HepG2 (cell line): ENCODE results near the gene XPO5. TPM values are rescaled to one million over a fixed set of nuclear protein-coding genes. Genes with fewer than 3 reads are reported as not detected.
A peak's percentile ranks its signal among the peaks of the same experiment; 100 is the strongest.

Source experiments
- ATAD3A ChIP-seq: sonication (generic); formaldehyde crosslinking; IDR thresholded peaks from 2 replicates; pipeline ENCODE4 v1.4.0; 2020; ENCODE audit warnings: missing genetic modification reagents
- CBX5 ChIP-seq: sonication (generic); formaldehyde crosslinking; IDR thresholded peaks from 2 replicates; pipeline ENCODE4 v1.4.0; 2020; ENCODE audit warnings: missing genetic modification reagents, borderline replicate concordance
- EP300 ChIP-seq, 3 experiments: sonication (generic) in 1 of 3; formaldehyde crosslinking in 1 of 3; IDR thresholded peaks; 2 replicates each; pipeline versions ENCODE4 v1.5.1 to v1.6.1; 2011 to 2020; ENCODE audit warnings: low read depth in 2 of 3, low read length in 2 of 3, borderline replicate concordance in 1 of 3, improper control_type of control experiment in 1 of 3, mild to moderate bottlenecking in 1 of 3, missing genetic modification reagents in 1 of 3, moderate library complexity in 1 of 3
- GTF2F1 ChIP-seq: fragments of 150-350 bp; IDR thresholded peaks from 2 replicates; pipeline ENCODE4 v1.6.1; 2014; ENCODE audit warnings: low read length
- JUN ChIP-seq: sonication (generic); formaldehyde crosslinking; IDR thresholded peaks from 2 replicates; pipeline ENCODE4 v1.4.0; 2020; ENCODE audit warnings: mild to moderate bottlenecking, missing genetic modification reagents
- MXI1 ChIP-seq: IDR thresholded peaks from 3 replicates; pipeline ENCODE4 v1.6.1; 2012; ENCODE audit warnings: low read depth, low read length, inconsistent platforms, borderline replicate concordance
- NR2F1 ChIP-seq, 2 experiments: fragments of 450-650 bp in 1 of 2; formaldehyde crosslinking in 1 of 2; IDR thresholded peaks; 2 replicates each; pipeline versions ENCODE4 v1.5.0 to v1.6.1; 2016 to 2020; ENCODE audit warnings: mild to moderate bottlenecking in 1 of 2, missing compliant biosample characterization in 1 of 2, missing genetic modification reagents in 1 of 2, moderate library complexity in 1 of 2
- POLR2AphosphoS2 ChIP-seq: IDR thresholded peaks from 2 replicates; pipeline ENCODE4 v1.6.1; 2011; ENCODE audit warnings: low read depth, low read length, improper control_type of control experiment
- SOX5 ChIP-seq: IDR thresholded peaks from 2 replicates; pipeline ENCODE4 v1.6.1; 2016; ENCODE audit warnings: borderline replicate concordance
- TRIM24 ChIP-seq: sonication (generic); formaldehyde crosslinking; IDR thresholded peaks from 2 replicates; pipeline ENCODE4 v1.8.0; 2022; ENCODE audit warnings: mild to moderate bottlenecking, missing genetic modification reagents
- ZNF562 ChIP-seq: sonication (generic); formaldehyde crosslinking; IDR thresholded peaks from 2 replicates; pipeline ENCODE4 v1.8.0; 2022; ENCODE audit warnings: missing genetic modification reagents, borderline replicate concordance
- ZNF850 ChIP-seq: sonication (generic); formaldehyde crosslinking; conservative IDR thresholded peaks from 2 replicates; pipeline ENCODE4 v1.9.0; 2021; ENCODE audit warnings: mild to moderate bottlenecking, missing genetic modification reagents
- ZNF878 ChIP-seq: sonication (generic); formaldehyde crosslinking; IDR thresholded peaks from 2 replicates; pipeline ENCODE4 v1.8.1; 2023; ENCODE audit warnings: mild to moderate bottlenecking, missing genetic modification reagents, moderate library complexity
- ZSCAN20 ChIP-seq: sonication (generic); formaldehyde crosslinking; IDR thresholded peaks from 2 replicates; pipeline ENCODE4 v1.4.0; 2020; ENCODE audit warnings: missing genetic modification reagents, mild to moderate bottlenecking, borderline replicate concordance
- polyA plus RNA-seq, 8 experiments: library from polyadenylated mRNA; depleted of rRNA in 3 of 8; stranded (reverse) in 7 of 8; unstranded in 1 of 8; fragments of >200 nt; fragmentation: Illumina TruSeq in 4 of 8; extraction: Trizol in 4 of 8; gene quantifications; 2 replicates each; pipeline versions ENCODE4 v1.2.1 to v1.2.3, GENCODE V29; 2011 to 2016; ENCODE audit warnings: low read depth in 4 of 8, missing spikeins in 1 of 8, mixed read lengths in 1 of 8; ENCODE audit not compliant: insufficient read depth in 1 of 8
- total RNA-seq, 5 experiments: library from RNA; depleted of rRNA; stranded (reverse); fragments of >200 nt; fragmentation: Illumina TruSeq; extraction: Trizol; gene quantifications; 2 replicates each; pipeline ENCODE4 v1.2.3, GENCODE V29; 2016; ENCODE audit warnings: low read depth in 1 of 5
- TF ChIP-seq, protein P1 (sequence below): IDR thresholded peaks from 2 replicates; pipeline ENCODE4 v1.6.1; 2016; ENCODE audit warnings: missing genetic modification reagents, missing compliant biosample characterization
- TF ChIP-seq, protein P2 (sequence below): sonication (generic); formaldehyde crosslinking; IDR thresholded peaks from 2 replicates; pipeline ENCODE4 v1.5.1; 2020; ENCODE audit warnings: missing genetic modification reagents, mild to moderate bottlenecking, borderline replicate concordance
- TF ChIP-seq, protein P3 (sequence below): sonication (generic); formaldehyde crosslinking; IDR thresholded peaks from 2 replicates; pipeline ENCODE4 v1.8.0; 2023; ENCODE audit warnings: mild to moderate bottlenecking, missing genetic modification reagents
- TF ChIP-seq, protein P4 (sequence below): sonication (generic); formaldehyde crosslinking; IDR thresholded peaks from 2 replicates; pipeline ENCODE4 v1.5.1; 2020; ENCODE audit warnings: missing genetic modification reagents, mild to moderate bottlenecking, borderline replicate concordance
- TF ChIP-seq, protein P5 (sequence below): sonication (generic); formaldehyde crosslinking; IDR thresholded peaks from 2 replicates; pipeline ENCODE4 v1.4.0; 2020; ENCODE audit warnings: missing genetic modification reagents
- TF ChIP-seq, protein P6 (sequence below): sonication (generic); formaldehyde crosslinking; IDR thresholded peaks from 2 replicates; pipeline ENCODE4 v1.5.0; 2020; ENCODE audit warnings: mild to moderate bottlenecking, missing genetic modification reagents

The XPO5 gene
- total and polyA plus RNA-seq, 2 of the 13 experiments (the other 11 are each of a cell fraction or from before 2014, with no cell fraction given) = 52.2 to 68.0 TPM

DNA sequence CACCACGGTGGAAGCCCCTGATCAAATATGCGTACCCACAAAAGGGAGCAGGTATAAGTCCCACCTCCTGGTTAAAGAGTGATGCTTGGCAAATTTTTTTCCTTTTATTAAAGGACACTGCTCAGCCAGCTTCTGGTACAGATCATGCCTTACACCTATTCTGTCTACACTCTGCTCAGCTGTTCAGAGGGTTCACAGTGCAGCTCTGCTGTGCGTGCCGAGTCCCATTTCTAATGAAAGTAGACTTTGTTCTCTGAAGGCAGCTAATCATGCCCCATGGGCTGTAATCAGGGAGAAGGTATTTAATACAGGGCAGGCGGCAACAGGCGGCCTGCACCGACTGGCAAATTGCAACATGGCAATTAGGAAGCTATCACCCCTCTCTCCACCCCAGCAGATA lies 82.0 kb downstream of the XPO5 start (continued):
- TF ChIP-seq, protein P1, sequence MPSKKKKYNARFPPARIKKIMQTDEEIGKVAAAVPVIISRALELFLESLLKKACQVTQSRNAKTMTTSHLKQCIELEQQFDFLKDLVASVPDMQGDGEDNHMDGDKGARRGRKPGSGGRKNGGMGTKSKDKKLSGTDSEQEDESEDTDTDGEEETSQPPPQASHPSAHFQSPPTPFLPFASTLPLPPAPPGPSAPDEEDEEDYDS (CRISPR knock-in tag) = peak; percentile 51; the same call in 1 of the 2 replicates
- no peak for TF ChIP-seq MXI1
- no peak for TF ChIP-seq ATAD3A (CRISPR knock-in tag)
- TF ChIP-seq JUN (CRISPR knock-in tag) = no peak
- 0 out of 2 replicates have a peak, but pooled peaks have one; percentile 37 for TF ChIP-seq ZNF878 (CRISPR knock-in tag)
- TF ChIP-seq, protein P2, sequence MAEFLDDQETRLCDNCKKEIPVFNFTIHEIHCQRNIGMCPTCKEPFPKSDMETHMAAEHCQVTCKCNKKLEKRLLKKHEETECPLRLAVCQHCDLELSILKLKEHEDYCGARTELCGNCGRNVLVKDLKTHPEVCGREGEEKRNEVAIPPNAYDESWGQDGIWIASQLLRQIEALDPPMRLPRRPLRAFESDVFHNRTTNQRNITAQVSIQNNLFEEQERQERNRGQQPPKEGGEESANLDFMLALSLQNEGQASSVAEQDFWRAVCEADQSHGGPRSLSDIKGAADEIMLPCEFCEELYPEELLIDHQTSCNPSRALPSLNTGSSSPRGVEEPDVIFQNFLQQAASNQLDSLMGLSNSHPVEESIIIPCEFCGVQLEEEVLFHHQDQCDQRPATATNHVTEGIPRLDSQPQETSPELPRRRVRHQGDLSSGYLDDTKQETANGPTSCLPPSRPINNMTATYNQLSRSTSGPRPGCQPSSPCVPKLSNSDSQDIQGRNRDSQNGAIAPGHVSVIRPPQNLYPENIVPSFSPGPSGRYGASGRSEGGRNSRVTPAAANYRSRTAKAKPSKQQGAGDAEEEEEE (CRISPR knock-in tag) = no peak
- TF ChIP-seq GTF2F1 = no peak
- TF ChIP-seq, protein P3, sequence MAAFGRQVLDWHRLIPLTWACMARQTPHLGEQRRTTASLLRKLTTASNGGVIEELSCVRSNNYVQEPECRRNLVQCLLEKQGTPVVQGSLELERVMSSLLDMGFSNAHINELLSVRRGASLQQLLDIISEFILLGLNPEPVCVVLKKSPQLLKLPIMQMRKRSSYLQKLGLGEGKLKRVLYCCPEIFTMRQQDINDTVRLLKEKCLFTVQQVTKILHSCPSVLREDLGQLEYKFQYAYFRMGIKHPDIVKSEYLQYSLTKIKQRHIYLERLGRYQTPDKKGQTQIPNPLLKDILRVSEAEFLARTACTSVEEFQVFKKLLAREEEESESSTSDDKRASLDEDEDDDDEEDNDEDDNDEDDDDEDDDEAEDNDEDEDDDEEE (CRISPR knock-in tag) = no peak
- TF ChIP-seq, protein P4, sequence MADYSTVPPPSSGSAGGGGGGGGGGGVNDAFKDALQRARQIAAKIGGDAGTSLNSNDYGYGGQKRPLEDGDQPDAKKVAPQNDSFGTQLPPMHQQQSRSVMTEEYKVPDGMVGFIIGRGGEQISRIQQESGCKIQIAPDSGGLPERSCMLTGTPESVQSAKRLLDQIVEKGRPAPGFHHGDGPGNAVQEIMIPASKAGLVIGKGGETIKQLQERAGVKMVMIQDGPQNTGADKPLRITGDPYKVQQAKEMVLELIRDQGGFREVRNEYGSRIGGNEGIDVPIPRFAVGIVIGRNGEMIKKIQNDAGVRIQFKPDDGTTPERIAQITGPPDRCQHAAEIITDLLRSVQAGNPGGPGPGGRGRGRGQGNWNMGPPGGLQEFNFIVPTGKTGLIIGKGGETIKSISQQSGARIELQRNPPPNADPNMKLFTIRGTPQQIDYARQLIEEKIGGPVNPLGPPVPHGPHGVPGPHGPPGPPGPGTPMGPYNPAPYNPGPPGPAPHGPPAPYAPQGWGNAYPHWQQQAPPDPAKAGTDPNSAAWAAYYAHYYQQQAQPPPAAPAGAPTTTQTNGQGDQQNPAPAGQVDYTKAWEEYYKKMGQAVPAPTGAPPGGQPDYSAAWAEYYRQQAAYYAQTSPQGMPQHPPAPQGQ (CRISPR knock-in tag) = no peak
- TF ChIP-seq TRIM24 (CRISPR knock-in tag) = no peak
- peak; percentile 98 for TF ChIP-seq ZSCAN20 (CRISPR knock-in tag)
- no peak for TF ChIP-seq ZNF562 (CRISPR knock-in tag)
- TF ChIP-seq SOX5 = peak; percentile 55; the same call in 1 of the 2 replicates
- TF ChIP-seq NR2F1 (CRISPR knock-in tag; IDR thresholded peaks at IDR 0.05) = peak in 1 of 2 experiments; percentile 29; a peak in 1 of 4 replicates
- TF ChIP-seq ZNF850 (CRISPR knock-in tag) = no peak
- TF ChIP-seq CBX5 (CRISPR knock-in tag) = no peak
- TF ChIP-seq, protein P5, sequence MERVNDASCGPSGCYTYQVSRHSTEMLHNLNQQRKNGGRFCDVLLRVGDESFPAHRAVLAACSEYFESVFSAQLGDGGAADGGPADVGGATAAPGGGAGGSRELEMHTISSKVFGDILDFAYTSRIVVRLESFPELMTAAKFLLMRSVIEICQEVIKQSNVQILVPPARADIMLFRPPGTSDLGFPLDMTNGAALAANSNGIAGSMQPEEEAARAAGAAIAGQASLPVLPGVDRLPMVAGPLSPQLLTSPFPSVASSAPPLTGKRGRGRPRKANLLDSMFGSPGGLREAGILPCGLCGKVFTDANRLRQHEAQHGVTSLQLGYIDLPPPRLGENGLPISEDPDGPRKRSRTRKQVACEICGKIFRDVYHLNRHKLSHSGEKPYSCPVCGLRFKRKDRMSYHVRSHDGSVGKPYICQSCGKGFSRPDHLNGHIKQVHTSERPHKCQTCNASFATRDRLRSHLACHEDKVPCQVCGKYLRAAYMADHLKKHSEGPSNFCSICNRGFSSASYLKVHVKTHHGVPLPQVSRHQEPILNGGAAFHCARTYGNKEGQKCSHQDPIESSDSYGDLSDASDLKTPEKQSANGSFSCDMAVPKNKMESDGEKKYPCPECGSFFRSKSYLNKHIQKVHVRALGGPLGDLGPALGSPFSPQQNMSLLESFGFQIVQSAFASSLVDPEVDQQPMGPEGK (CRISPR knock-in tag) = peak; percentile 31; the same call in 1 of the 2 replicates
- no peak for TF ChIP-seq POLR2AphosphoS2
- peak in 1 of 2 experiments; percentile 49; a peak in 1 of 4 replicates for TF ChIP-seq EP300 (IDR thresholded peaks at IDR 0.05; ENCODE audit: low read depth in 2 of 2, low read length in 2 of 2)
- no peak for TF ChIP-seq EP300 (CRISPR knock-in tag; IDR thresholded peaks at IDR 0.05; ENCODE audit: borderline replicate concordance)
- TF ChIP-seq, protein P6, sequence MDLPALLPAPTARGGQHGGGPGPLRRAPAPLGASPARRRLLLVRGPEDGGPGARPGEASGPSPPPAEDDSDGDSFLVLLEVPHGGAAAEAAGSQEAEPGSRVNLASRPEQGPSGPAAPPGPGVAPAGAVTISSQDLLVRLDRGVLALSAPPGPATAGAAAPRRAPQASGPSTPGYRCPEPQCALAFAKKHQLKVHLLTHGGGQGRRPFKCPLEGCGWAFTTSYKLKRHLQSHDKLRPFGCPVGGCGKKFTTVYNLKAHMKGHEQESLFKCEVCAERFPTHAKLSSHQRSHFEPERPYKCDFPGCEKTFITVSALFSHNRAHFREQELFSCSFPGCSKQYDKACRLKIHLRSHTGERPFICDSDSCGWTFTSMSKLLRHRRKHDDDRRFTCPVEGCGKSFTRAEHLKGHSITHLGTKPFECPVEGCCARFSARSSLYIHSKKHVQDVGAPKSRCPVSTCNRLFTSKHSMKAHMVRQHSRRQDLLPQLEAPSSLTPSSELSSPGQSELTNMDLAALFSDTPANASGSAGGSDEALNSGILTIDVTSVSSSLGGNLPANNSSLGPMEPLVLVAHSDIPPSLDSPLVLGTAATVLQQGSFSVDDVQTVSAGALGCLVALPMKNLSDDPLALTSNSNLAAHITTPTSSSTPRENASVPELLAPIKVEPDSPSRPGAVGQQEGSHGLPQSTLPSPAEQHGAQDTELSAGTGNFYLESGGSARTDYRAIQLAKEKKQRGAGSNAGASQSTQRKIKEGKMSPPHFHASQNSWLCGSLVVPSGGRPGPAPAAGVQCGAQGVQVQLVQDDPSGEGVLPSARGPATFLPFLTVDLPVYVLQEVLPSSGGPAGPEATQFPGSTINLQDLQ = no peak
